ENCODE data around the gene RTF1. TPM values are rescaled to one million over a fixed set of nuclear protein-coding genes. Genes with fewer than 3 reads are reported as not detected.
A peak's percentile ranks its signal among the peaks of the same experiment; 100 is the strongest.

Gene RTF1
- total RNA-seq, 1 experiment from 2014 or later: 18.8 TPM

- Mint-ChIP-seq H3K36me3 (ENCODE audit: insufficient read depth, unreplicated experiment) (peaks cover 8% of the 10 kb centered on the region), H3K9me3 (ENCODE audit: low read depth, unreplicated experiment) (no peaks in the 10 kb centered on the region), H3K27ac (ENCODE audit: unreplicated experiment) (no peak overlapping the region), H3K4me1 (ENCODE audit: low read depth, unreplicated experiment) (peaks cover 8% of the 10 kb centered on the region), H3K27me3 (ENCODE audit: unreplicated experiment) (peaks cover 12% of the 10 kb centered on the region), H3K4me3 (ENCODE audit: low read depth, unreplicated experiment) (no peak overlapping the region)
- CTCF ChIA-PET: no interaction called here
- TF ChIP-seq, protein P1, sequence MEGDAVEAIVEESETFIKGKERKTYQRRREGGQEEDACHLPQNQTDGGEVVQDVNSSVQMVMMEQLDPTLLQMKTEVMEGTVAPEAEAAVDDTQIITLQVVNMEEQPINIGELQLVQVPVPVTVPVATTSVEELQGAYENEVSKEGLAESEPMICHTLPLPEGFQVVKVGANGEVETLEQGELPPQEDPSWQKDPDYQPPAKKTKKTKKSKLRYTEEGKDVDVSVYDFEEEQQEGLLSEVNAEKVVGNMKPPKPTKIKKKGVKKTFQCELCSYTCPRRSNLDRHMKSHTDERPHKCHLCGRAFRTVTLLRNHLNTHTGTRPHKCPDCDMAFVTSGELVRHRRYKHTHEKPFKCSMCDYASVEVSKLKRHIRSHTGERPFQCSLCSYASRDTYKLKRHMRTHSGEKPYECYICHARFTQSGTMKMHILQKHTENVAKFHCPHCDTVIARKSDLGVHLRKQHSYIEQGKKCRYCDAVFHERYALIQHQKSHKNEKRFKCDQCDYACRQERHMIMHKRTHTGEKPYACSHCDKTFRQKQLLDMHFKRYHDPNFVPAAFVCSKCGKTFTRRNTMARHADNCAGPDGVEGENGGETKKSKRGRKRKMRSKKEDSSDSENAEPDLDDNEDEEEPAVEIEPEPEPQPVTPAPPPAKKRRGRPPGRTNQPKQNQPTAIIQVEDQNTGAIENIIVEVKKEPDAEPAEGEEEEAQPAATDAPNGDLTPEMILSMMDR (IDR thresholded peaks at IDR 0.05; ENCODE audit: unreplicated experiment): no peak
- intact Hi-C loops (cut with micrococcal nuclease; ENCODE audit: unreplicated experiment): no loop called here
- no TSS peak for BruUV-seq (replicated peaks)
- no peak for DNase-seq
Observed at GRCh38 chr15:41491889-41492288, 75.0 kb downstream of the RTF1 start.

- intact Hi-C loops (cut with micrococcal nuclease; ENCODE audit: unreplicated experiment): no loop called here
- no peak for DNase-seq
- CTCF ChIA-PET: interaction anchor here (0.6 kb wide), 1 partner anchor 964 kb away, joined by 5 read pairs; no protein-coding TSS in a partner anchor
- peak overlapping the region; percentile 70 for H3K4me3 Mint-ChIP-seq (ENCODE audit: low read depth, unreplicated experiment)
- H3K27me3 Mint-ChIP-seq (ENCODE audit: unreplicated experiment): peaks cover 12% of the 10 kb centered on the region
- TF ChIP-seq, protein P1 (IDR thresholded peaks at IDR 0.05; ENCODE audit: unreplicated experiment): no peak
- no peaks in the 10 kb centered on the region for H3K9me3 Mint-ChIP-seq (ENCODE audit: low read depth, unreplicated experiment)
- no peak overlapping the region for H3K27ac Mint-ChIP-seq (ENCODE audit: unreplicated experiment)
- H3K36me3 Mint-ChIP-seq (ENCODE audit: insufficient read depth, unreplicated experiment): peaks cover 8% of the 10 kb centered on the region
- no TSS peak for BruUV-seq (replicated peaks)
- H3K4me1 Mint-ChIP-seq (ENCODE audit: low read depth, unreplicated experiment): peaks cover 8% of the 10 kb centered on the region
Observed at GRCh38 chr15:41492597-41493204, 75.8 kb downstream of the RTF1 start.

- Mint-ChIP-seq H3K36me3 (ENCODE audit: insufficient read depth, unreplicated experiment) (peaks cover 8% of the 10 kb centered on the region), H3K27ac (ENCODE audit: unreplicated experiment) (no peak within 1 kb of the TSS), H3K4me3 (ENCODE audit: low read depth, unreplicated experiment) (peak within 1 kb of the TSS; percentile 70), H3K9me3 (ENCODE audit: low read depth, unreplicated experiment) (no peaks in the 10 kb centered on the region), H3K27me3 (ENCODE audit: unreplicated experiment) (peaks cover 12% of the 10 kb centered on the region), H3K4me1 (ENCODE audit: low read depth, unreplicated experiment) (peaks cover 8% of the 10 kb centered on the region)
- TF ChIP-seq, protein P1 (IDR thresholded peaks at IDR 0.05; ENCODE audit: unreplicated experiment): no peak
- CTCF ChIA-PET: interaction anchor here (0.6 kb wide), 1 partner anchor 963 kb away, joined by 5 read pairs; no protein-coding TSS in a partner anchor
- intact Hi-C loops (cut with micrococcal nuclease; ENCODE audit: unreplicated experiment): no loop called here
- DNase-seq: peak; percentile 48
- BruUV-seq (replicated peaks): no TSS peak
Observed at GRCh38 chr15:41493205-41493901, 76.5 kb downstream of the RTF1 start, which contains the start of gene ITPKA. ITPKA (plus strand) TSS chr15:41493874; CDS start chr15:41493928, 54 bp downstream.

- H3K4me3 Mint-ChIP-seq (ENCODE audit: low read depth, unreplicated experiment): no peak overlapping the region
- H3K27me3 Mint-ChIP-seq (ENCODE audit: unreplicated experiment): peaks cover 12% of the 10 kb centered on the region
- no peaks in the 10 kb centered on the region for H3K9me3 Mint-ChIP-seq (ENCODE audit: low read depth, unreplicated experiment)
- DNase-seq: no peak
- peaks cover 8% of the 10 kb centered on the region for H3K4me1 Mint-ChIP-seq (ENCODE audit: low read depth, unreplicated experiment)
- no TSS peak for BruUV-seq (replicated peaks)
- no peak overlapping the region for H3K27ac Mint-ChIP-seq (ENCODE audit: unreplicated experiment)
- CTCF ChIA-PET: no interaction called here
- TF ChIP-seq, protein P1 (IDR thresholded peaks at IDR 0.05; ENCODE audit: unreplicated experiment): no peak
- intact Hi-C loops (cut with micrococcal nuclease; ENCODE audit: unreplicated experiment): no loop called here
- peaks cover 8% of the 10 kb centered on the region for H3K36me3 Mint-ChIP-seq (ENCODE audit: insufficient read depth, unreplicated experiment)
Observed at GRCh38 chr15:41493902-41494189, 77.0 kb downstream of the RTF1 start.

Data from Calu3 (cell line).